Measurements from ENCODE around the gene NRROS.

DNA sequence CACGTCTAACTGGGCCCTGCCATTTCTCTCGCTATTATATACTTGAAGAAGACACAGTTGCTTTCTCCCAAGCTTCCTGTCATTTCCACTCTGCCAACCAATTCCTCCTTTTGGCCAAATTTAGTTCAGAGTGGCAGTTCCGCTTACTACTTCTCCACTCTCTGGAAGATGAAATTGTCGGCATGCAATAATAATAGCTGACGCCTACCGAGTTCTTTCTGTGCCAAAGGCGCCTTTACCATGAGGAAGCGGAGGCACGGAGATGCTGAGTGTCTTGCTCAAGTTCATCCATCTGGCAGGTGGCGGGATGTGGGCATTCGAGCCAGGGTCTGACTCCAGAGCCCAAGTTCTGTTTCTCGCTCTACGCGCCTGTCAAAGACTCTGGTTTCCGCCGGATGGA, 14.6 kb upstream of the NRROS start:
- TF ChIP-seq CHD1 (IDR thresholded peaks at IDR 0.05; ENCODE audit: low read depth, low read length) (no peak), MXI1 (IDR thresholded peaks at IDR 0.05; ENCODE audit: borderline replicate concordance, low read depth, low read length) (no peak), NFE2L2 (IDR thresholded peaks at IDR 0.05; ENCODE audit: low read depth, low read length) (no peak), RFX5 (IDR thresholded peaks at IDR 0.05; ENCODE audit: low read depth, low read length) (no peak), CEBPB (IDR thresholded peaks at IDR 0.05; ENCODE audit: low read depth, low read length) (no peak), SMC3 (IDR thresholded peaks at IDR 0.05; ENCODE audit: low read depth, low read length) (no peak), RAD21 (IDR thresholded peaks at IDR 0.05; ENCODE audit: low read length) (no peak), MAFK (IDR thresholded peaks at IDR 0.05; ENCODE audit: low read depth, low read length) (no peak)
- TF ChIP-seq, protein P1, sequence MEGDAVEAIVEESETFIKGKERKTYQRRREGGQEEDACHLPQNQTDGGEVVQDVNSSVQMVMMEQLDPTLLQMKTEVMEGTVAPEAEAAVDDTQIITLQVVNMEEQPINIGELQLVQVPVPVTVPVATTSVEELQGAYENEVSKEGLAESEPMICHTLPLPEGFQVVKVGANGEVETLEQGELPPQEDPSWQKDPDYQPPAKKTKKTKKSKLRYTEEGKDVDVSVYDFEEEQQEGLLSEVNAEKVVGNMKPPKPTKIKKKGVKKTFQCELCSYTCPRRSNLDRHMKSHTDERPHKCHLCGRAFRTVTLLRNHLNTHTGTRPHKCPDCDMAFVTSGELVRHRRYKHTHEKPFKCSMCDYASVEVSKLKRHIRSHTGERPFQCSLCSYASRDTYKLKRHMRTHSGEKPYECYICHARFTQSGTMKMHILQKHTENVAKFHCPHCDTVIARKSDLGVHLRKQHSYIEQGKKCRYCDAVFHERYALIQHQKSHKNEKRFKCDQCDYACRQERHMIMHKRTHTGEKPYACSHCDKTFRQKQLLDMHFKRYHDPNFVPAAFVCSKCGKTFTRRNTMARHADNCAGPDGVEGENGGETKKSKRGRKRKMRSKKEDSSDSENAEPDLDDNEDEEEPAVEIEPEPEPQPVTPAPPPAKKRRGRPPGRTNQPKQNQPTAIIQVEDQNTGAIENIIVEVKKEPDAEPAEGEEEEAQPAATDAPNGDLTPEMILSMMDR (conservative IDR thresholded peaks at IDR 0.05; ENCODE audit: low read depth, low read length): no peak
- TF ChIP-seq, protein P2, sequence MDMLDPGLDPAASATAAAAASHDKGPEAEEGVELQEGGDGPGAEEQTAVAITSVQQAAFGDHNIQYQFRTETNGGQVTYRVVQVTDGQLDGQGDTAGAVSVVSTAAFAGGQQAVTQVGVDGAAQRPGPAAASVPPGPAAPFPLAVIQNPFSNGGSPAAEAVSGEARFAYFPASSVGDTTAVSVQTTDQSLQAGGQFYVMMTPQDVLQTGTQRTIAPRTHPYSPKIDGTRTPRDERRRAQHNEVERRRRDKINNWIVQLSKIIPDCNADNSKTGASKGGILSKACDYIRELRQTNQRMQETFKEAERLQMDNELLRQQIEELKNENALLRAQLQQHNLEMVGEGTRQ (IDR thresholded peaks at IDR 0.05; ENCODE audit: low read depth, low read length): no peak

All from IMR-90 (cell line).